T-helper 2 cell treated with Interferon-gamma antibody and Interleukin-4, amounts not matched to agents 100 ng/mL and 5 ng/mL, for 36 hours (primary cell): ENCODE results near the gene SCARB2. TPM values are rescaled to one million over a fixed set of nuclear protein-coding genes. Genes with fewer than 3 reads are reported as not detected.
"Not testable (repeated sequence)": the region's sequence is repeated elsewhere in the genome, so short reads cannot be mapped to it uniquely, and the experiment has no call there.

Source experiments
- intact Hi-C: fragments of 100-400 bp; cut with micrococcal nuclease; formaldehyde crosslinking; loops from one replicate; pipeline ENCODE4 v1.15.1; 2023
- total RNA-seq: library from RNA; stranded (reverse); gene quantifications from 2 replicates; pipeline ENCODE4 v1.2.3, GENCODE V29; 2022

Gene SCARB2
- total RNA-seq, result 7.4 and 7.6 TPM in 2 replicates

- intact Hi-C loops, result loop anchor here (1.0 to 5.0 kb wide), 5 partner anchors 35 to 864 kb away; partner anchors contain the start of genes CCNI, NUP54, SDAD1 and STBD1
Observed at GRCh38 chr4:76213415-76214176, at the start of gene SCARB2. SCARB2 (minus strand) TSS chr4:76213824; CDS start chr4:76213543, 281 bp downstream.

DNA sequence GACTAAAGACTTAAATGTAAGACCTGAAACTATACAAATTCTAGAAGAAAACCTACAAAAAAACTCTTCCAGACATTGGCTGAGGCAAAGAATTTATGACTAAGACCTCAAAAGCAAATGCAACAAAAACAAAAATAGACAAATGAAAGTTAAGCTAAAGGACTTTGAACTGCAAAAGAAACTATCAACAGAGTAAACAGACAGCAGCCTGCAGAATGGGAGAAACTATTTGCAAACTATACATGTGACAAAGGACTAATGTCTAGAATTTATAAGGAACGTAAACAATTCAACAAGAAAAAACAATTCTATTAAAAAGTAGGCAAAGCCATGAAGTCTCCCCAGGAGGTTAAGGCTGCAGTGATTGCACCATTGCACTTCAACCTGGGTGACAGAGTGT lies 46.9 kb upstream of the SCARB2 start:
- intact Hi-C loops, result no loop called here

DNA sequence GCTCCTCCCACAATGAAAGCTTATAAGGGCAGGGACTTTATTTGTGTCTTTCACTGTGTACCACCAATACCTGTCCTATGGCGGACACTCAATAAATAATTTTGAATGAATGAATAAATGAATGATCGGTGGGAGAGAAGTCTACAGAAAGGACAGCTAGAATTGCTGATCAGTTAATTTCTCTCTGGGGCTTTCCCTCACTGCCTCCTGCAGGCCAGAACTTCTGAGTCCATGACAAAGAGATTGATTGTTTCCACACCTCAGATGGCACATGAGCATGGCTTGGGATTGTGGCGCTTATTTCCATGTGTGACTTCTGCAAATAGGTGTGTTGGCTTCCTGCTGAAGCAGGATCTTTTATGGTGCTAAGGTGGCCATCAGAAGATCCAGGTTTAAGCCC lies 44.2 kb upstream of the SCARB2 start:
- intact Hi-C loops, result loop anchor here (10.0 kb wide), 1 partner anchor 47 kb away; the partner anchor contains the start of gene STBD1

DNA sequence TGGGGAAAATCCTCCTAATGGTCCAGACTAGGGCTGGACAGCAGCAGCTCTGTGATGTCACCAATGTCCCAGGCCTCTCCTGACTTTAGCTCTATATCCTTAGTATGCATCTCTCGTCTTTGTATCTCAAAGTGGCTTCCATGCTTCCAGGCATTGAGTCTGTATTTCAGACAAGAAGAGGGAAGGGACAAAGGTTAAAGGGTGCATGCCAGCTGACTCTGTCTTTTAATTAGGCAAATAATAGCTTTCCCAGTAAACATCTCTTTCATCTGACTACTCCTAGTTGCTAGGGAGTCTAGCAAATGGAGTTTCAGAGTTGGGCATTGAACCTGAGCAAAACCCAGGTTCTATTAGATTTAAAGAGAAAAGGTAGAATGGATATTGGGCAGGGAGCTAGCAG lies 43.3 kb upstream of the SCARB2 start:
- intact Hi-C loops, result loop anchor here (10.0 kb wide), 1 partner anchor 48 kb away; the partner anchor contains the start of gene STBD1

DNA sequence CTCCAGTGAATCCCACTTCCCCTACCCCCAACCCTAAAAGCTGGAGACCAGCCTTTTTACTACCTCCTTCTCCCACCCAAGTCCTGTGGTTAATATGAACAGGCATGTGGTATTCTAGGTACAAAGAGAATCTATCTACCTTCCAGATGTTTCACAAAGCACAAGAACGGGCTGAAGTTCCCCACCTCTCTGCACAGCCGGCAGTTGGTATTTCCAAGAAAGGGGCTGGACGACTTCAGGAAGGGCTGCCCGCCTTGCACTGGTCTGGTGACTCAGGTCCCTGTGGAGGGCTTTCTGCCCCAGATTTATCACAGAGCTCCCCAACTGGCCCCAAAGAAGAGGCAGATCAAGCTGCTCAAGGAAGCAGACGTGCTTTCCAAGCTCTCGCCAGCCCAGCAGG lies 42.4 kb upstream of the SCARB2 start:
- intact Hi-C loops, result loop anchor here (10.0 kb wide), 1 partner anchor 49 kb away; the partner anchor contains the start of gene STBD1

GRCh38 chr4:76253511-76253910 lies 39.9 kb upstream of the SCARB2 start:
- intact Hi-C loops, result loop anchor here (10.0 kb wide), 1 partner anchor 51 kb away; the partner anchor contains the start of gene STBD1

- intact Hi-C loops, result loop anchor here (10.0 kb wide), 1 partner anchor 53 kb away; the partner anchor contains the start of gene STBD1
Observed at GRCh38 chr4:76252271-76252653, 38.6 kb upstream of the SCARB2 start.

GRCh38 chr4:76251441-76252270 lies 38.0 kb upstream of the SCARB2 start, which contains the start of gene FAM47E:
FAM47E (plus strand) TSS chr4:76251721; CDS start chr4:76251747, 26 bp downstream.
- intact Hi-C loops, result loop anchor here (10.0 kb wide), 1 partner anchor 53 kb away; the partner anchor contains the start of gene STBD1

DNA sequence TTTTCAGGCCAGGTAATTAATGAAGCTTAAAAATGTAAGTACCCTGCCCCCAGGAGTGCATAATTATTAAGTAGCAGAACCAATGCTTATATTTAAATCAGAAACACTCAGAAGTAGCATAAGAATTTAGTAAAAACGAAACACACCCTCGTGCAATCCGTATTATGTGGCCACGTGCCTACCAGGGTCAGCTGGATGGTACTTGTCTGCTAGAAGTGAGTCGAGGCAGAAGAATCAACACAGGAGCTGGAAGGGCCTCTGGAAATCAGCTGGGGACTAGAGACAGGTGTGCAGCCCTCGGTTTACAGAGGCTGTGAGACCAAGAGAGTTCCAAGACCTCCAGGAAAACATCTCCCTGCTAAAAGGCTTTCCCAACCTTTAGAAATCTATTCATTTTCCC lies 37.3 kb upstream of the SCARB2 start:
- intact Hi-C loops, result loop anchor here (10.0 kb wide), 1 partner anchor 54 kb away; the partner anchor contains the start of gene STBD1

- intact Hi-C loops, result no loop called here
Observed at GRCh38 chr4:76246852-76247251, 33.2 kb upstream of the SCARB2 start.

GRCh38 chr4:76246025-76246424 lies 32.4 kb upstream of the SCARB2 start:
- intact Hi-C loops, result no loop called here

DNA sequence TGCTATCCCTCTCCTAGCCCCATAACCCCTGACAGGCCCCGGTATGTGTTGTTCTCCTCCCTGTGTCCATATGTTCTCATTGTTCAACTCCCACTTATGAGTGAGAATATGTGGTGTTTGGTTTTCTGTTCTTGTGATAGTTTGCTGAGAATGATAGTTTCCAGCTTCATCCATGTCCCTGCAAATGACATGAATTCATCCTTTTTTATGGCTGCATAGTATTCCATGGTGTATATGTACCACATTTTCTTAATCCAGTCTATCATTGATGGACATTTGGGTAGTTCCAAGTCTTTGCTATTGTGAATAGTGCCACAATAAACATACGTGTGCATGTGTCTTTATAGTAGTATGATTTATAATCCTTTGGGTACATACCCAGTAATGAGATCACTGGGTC lies 30.3 kb upstream of the SCARB2 start:
- intact Hi-C loops, result not testable (repeated sequence)

DNA sequence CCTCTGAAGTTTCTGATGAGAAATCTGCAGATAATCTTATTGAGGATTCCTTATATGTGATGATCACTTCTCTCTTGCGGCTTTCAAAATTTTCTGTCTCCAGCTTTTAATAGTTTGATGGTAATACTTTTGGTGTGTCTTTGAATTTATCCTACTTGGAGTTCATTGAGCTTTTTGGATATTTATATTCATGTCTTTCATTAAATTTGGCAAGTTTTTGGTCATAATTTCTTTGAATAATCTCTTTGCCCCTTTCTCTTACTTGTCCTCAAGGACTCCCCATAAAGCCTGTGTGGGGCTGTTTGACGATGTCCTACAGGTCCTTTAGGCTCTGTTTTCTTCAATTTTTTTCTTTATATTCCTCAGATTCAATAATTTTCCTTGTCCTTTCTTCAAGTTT lies 26.6 kb upstream of the SCARB2 start:
- intact Hi-C loops, result no loop called here

GRCh38 chr4:76238701-76239100 lies 25.1 kb upstream of the SCARB2 start:
- intact Hi-C loops, result no loop called here

GRCh38 chr4:76238236-76238635 lies 24.6 kb upstream of the SCARB2 start:
- intact Hi-C loops, result no loop called here

- intact Hi-C loops, result no loop called here
Observed at GRCh38 chr4:76235915-76236314, 22.3 kb upstream of the SCARB2 start.

DNA sequence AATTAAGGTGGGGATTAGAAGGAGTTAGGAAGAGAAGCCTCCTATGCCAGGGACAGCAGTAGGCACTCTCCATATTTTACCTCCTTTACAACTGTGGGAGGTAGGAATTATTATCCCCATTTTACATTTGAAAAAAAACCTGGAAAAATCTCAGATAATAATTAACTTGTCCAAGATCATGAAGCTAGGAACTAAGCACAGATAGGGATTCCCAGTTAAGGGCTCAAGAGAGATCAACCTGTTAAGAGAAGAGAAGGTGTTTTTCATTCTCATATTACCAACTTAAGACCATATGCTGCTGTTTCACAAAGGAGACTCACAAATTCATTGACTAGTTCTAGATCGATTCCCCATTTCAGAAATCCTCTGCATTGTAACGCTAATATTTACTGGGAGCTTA lies 21.8 kb upstream of the SCARB2 start:
- intact Hi-C loops, result no loop called here

DNA sequence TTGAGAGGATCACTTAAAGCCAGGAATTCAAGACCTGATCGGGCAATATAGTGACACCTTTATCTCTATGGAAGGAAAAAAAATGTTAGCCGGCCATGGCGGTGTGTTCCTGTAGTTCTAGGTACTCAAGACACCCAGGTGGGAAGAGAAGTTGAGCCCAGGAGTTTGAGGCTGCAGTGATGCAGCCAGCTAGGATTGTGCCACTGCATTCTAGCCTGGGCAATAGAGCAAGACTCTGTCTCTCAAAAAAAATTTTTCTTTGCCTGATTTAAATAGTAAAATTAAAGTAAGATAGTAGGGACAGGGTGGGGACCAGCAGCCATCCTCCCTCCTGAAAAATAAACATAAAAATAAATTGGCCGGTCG lies 21.0 kb upstream of the SCARB2 start:
- intact Hi-C loops, result no loop called here

DNA sequence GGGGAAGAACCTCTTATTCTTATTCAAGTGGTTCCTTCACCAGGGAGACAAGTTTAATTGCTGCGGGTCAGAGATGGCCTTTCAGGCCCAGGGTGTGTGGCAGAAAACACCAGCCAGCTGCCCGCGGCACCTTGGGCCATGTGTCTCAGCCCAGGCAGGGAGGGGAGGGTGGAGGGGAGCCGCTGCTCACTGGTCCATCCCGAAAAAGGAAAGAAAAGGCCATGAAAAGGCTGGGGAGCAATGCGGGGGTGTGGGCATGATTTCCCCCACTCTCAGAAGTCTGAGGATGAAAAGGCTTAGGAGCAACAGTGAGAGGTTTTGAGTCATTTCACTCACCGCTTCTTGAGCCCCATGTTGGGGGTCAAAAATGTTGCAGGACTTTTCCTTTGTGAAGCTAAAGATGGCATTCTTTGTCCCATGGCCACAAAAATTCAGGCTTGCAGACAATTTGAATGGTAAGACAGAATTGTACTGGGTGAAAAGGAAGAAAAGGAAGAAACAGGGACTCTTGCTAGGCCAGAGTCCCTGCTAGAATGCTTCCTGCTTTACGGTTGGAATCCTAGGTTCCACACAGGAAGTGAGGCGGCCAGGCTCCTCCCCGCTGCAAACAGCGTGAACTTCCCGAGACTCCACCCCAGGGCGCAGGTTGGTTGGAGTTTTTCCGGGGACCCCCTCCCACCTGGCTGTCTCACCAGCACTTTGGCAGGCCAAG lies 20.5 kb upstream of the SCARB2 start:
- intact Hi-C loops, result no loop called here

DNA sequence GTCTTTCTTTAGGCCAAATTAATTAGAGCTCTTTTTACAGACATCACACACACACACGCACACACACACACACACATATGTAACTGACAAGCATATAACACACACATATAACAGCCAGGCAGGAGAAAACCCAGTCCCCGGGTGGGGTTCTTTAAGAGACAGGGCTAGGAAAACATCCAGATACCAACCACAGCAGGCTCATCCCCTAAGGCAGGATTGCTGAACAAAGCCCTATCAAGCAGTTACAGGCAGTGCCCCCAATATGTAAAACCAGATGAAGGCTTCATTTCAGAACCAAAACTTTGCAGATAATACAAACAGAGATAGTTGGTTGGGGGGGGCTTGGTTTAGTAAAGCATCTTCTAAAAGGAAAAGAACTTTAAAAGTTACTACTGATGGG lies 19.9 kb upstream of the SCARB2 start:
- intact Hi-C loops, result no loop called here

DNA sequence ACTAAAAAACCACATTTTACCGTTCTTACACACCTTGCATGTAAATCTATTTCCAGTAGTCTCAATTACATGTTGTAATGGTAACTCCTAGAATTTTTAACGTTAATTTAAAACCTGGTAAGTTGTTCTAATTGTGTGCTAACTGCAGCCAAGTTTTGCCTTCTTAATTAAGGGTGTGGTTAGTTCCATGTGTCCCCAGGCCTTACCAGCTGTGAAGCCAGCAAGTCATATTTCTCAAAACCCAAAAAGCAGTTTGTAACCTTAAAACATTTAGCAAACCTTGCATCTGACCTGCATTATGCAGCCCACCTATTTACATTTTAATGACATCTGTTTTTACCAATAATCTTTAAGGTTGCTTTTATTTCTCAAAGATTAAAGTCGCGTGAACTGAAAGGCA lies 19.5 kb upstream of the SCARB2 start:
- intact Hi-C loops, result no loop called here
